ENCODE results near the gene PRKAG1.

The PRKAG1 gene

GRCh38 chr12:49037111-49037946, 18.8 kb upstream of the PRKAG1 start:
- no peak for DNase-seq (ENCODE audit: low read depth, low spot score)
- Histone ChIP-seq H3K9me3 (ENCODE audit: low read depth, low read length) (no peaks in the 10 kb centered on the region), H3K27ac (no peak overlapping the region), H3K36me3 (ENCODE audit: insufficient read depth, low read length) (peaks cover 89% of the 10 kb centered on the region), H3K4me3 (no peak overlapping the region), H3K9ac (ENCODE audit: insufficient read length) (no peak overlapping the region)
- TF ChIP-seq FOXP2 (optimal IDR thresholded peaks at IDR 0.05; ENCODE audit: control extremely low read depth, extremely low read length, insufficient read depth) (no peak), POLR2AphosphoS5 (IDR thresholded peaks at IDR 0.05; ENCODE audit: borderline replicate concordance, low read depth, low read length) (no peak), EZH2 (IDR thresholded peaks at IDR 0.05) (no peak)

- TF ChIP-seq FOXP2 (optimal IDR thresholded peaks at IDR 0.05; ENCODE audit: control extremely low read depth, extremely low read length, insufficient read depth) (no peak), EZH2 (IDR thresholded peaks at IDR 0.05) (no peak), POLR2AphosphoS5 (IDR thresholded peaks at IDR 0.05; ENCODE audit: borderline replicate concordance, low read depth, low read length) (no peak)
- Histone ChIP-seq H3K36me3 (ENCODE audit: insufficient read depth, low read length) (peaks cover 85% of the 10 kb centered on the region), H3K9ac (ENCODE audit: insufficient read length) (no peak overlapping the region), H3K27ac (no peak overlapping the region), H3K9me3 (ENCODE audit: low read depth, low read length) (no peaks in the 10 kb centered on the region), H3K4me3 (no peak overlapping the region)
- no peak for DNase-seq (ENCODE audit: low read depth, low spot score)
These were observed 17.5 kb upstream of the PRKAG1 start for GRCh38 chr12:49036029-49036428.

- Histone ChIP-seq H3K4me3 (no peak overlapping the region), H3K36me3 (ENCODE audit: insufficient read depth, low read length) (peaks cover 72% of the 10 kb centered on the region), H3K27ac (no peak overlapping the region), H3K9ac (ENCODE audit: insufficient read length) (no peak overlapping the region), H3K9me3 (ENCODE audit: low read depth, low read length) (no peaks in the 10 kb centered on the region)
- TF ChIP-seq FOXP2 (optimal IDR thresholded peaks at IDR 0.05; ENCODE audit: control extremely low read depth, extremely low read length, insufficient read depth) (no peak), EZH2 (IDR thresholded peaks at IDR 0.05) (no peak), POLR2AphosphoS5 (IDR thresholded peaks at IDR 0.05; ENCODE audit: borderline replicate concordance, low read depth, low read length) (no peak)
- DNase-seq (ENCODE audit: low read depth, low spot score), result no peak
These were observed 15.7 kb upstream of the PRKAG1 start for GRCh38 chr12:49034286-49034622.

GRCh38 chr12:49033611-49034285, 15.2 kb upstream of the PRKAG1 start:
- no peak overlapping the region for H3K9ac ChIP-seq (ENCODE audit: insufficient read length)
- no peak overlapping the region for H3K27ac ChIP-seq
- peaks cover 72% of the 10 kb centered on the region for H3K36me3 ChIP-seq (ENCODE audit: insufficient read depth, low read length)
- no peak for DNase-seq (ENCODE audit: low read depth, low spot score)
- TF ChIP-seq EZH2 (IDR thresholded peaks at IDR 0.05), result no peak
- no peak for TF ChIP-seq POLR2AphosphoS5 (IDR thresholded peaks at IDR 0.05; ENCODE audit: borderline replicate concordance, low read depth, low read length)
- no peak for TF ChIP-seq FOXP2 (optimal IDR thresholded peaks at IDR 0.05; ENCODE audit: control extremely low read depth, extremely low read length, insufficient read depth)
- no peaks in the 10 kb centered on the region for H3K9me3 ChIP-seq (ENCODE audit: low read depth, low read length)
- no peak overlapping the region for H3K4me3 ChIP-seq

- Histone ChIP-seq H3K9me3 (ENCODE audit: low read depth, low read length) (no peaks in the 10 kb centered on the region), H3K36me3 (ENCODE audit: insufficient read depth, low read length) (peaks cover 72% of the 10 kb centered on the region), H3K9ac (ENCODE audit: insufficient read length) (no peak overlapping the region), H3K4me3 (no peak overlapping the region), H3K27ac (no peak overlapping the region)
- no peak for DNase-seq (ENCODE audit: low read depth, low spot score)
- TF ChIP-seq EZH2 (IDR thresholded peaks at IDR 0.05), result no peak
These were observed 14.3 kb upstream of the PRKAG1 start for GRCh38 chr12:49032679-49033447.

GRCh38 chr12:49032276-49032675, 13.7 kb upstream of the PRKAG1 start:
- no peak for DNase-seq (ENCODE audit: low read depth, low spot score)
- H3K27ac ChIP-seq, result no peak overlapping the region
- no peak overlapping the region for H3K4me3 ChIP-seq
- no peaks in the 10 kb centered on the region for H3K9me3 ChIP-seq (ENCODE audit: low read depth, low read length)
- H3K36me3 ChIP-seq (ENCODE audit: insufficient read depth, low read length), result peaks cover 72% of the 10 kb centered on the region
- no peak for TF ChIP-seq POLR2AphosphoS5 (IDR thresholded peaks at IDR 0.05; ENCODE audit: borderline replicate concordance, low read depth, low read length)
- no peak overlapping the region for H3K9ac ChIP-seq (ENCODE audit: insufficient read length)

GRCh38 chr12:49031573-49032161, 13.1 kb upstream of the PRKAG1 start:
- Histone ChIP-seq H3K36me3 (ENCODE audit: insufficient read depth, low read length) (peaks cover 71% of the 10 kb centered on the region), H3K4me3 (no peak overlapping the region), H3K27ac (no peak overlapping the region), H3K9ac (ENCODE audit: insufficient read length) (no peak overlapping the region), H3K9me3 (ENCODE audit: low read depth, low read length) (no peaks in the 10 kb centered on the region)
- no peak for TF ChIP-seq EZH2 (IDR thresholded peaks at IDR 0.05)
- no peak for DNase-seq (ENCODE audit: low read depth, low spot score)

- Histone ChIP-seq H3K9me3 (ENCODE audit: low read depth, low read length) (no peaks in the 10 kb centered on the region), H3K36me3 (ENCODE audit: insufficient read depth, low read length) (peaks cover 77% of the 10 kb centered on the region), H3K27ac (no peak overlapping the region), H3K9ac (ENCODE audit: insufficient read length) (no peak overlapping the region), H3K4me3 (no peak overlapping the region)
- DNase-seq (ENCODE audit: low read depth, low spot score), result no peak
- TF ChIP-seq FOXP2 (optimal IDR thresholded peaks at IDR 0.05; ENCODE audit: control extremely low read depth, extremely low read length, insufficient read depth) (no peak), EZH2 (IDR thresholded peaks at IDR 0.05) (no peak), POLR2AphosphoS5 (IDR thresholded peaks at IDR 0.05; ENCODE audit: borderline replicate concordance, low read depth, low read length) (no peak)
These were observed 12.4 kb upstream of the PRKAG1 start for GRCh38 chr12:49030714-49031572.
